ENCODE results near the gene TMEM145.

The TMEM145 gene

DNA sequence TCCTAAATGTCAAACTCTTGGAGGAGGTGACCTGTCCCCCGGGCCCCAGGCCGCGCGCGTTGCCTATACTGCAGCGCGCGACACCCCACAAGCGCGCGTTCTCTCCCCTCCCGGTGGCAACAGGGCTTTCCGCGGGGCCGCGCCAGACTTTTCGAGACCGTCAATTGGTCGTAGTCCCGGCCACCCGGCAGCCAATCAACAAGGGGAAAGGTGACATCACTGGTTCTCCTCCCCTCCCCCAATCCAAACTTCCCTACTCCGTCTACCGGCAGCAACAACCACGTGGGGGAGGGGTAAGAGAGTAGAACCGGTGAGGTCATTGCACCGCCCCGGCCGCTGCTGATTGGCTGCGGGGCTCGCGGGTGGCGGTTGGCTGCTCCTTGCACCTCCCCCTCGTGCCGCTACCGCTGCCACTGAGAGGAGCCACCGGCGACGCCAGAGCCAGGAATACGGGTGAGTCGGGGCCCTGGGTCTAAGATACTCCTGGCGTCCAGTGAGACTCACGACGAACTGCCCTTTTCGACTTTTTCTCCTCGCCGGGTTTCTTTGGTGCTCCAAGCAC lies 44.9 kb upstream of the TMEM145 start:
- peak; percentile 100 for DNase-seq
- H4K91ac ChIP-seq (ENCODE audit: low read length), result peak overlapping the region; percentile 81
- H3K9me3 ChIP-seq (ENCODE audit: control insufficient read depth, low read length), result no peaks in the 10 kb centered on the region
- peak overlapping the region; percentile 38 to 93 for H2BK12ac ChIP-seq (ENCODE audit: low read length in 2 of 2)
- WGBS, result under 1% methylated on average over 45 of the region's 46 CpGs
- H3K23ac ChIP-seq (ENCODE audit: low read length in 2 of 2), result peak overlapping the region in 1 of 2 experiments; percentile 77
- peak overlapping the region; percentile 77 for H3K4me2 ChIP-seq (ENCODE audit: low read length, poor library complexity, severe bottlenecking)
- H3K9ac ChIP-seq (ENCODE audit: low read length), result peak overlapping the region; percentile 97
- peak overlapping the region; percentile 100 for H3K27ac ChIP-seq (ENCODE audit: low read length, poor library complexity, severe bottlenecking)
- H2AK5ac ChIP-seq (ENCODE audit: low read length, severe bottlenecking), result no peak overlapping the region
- peak overlapping the region; percentile 80 for H2BK120ac ChIP-seq (ENCODE audit: low read depth, low read length)
- H3K27me3 ChIP-seq (ENCODE audit: control insufficient read depth in 1 of 2, insufficient read depth in 1 of 2, low read length in 2 of 2), result no peaks in the 10 kb centered on the region
- H3K14ac ChIP-seq (ENCODE audit: low read length in 2 of 2), result peak overlapping the region in 1 of 2 experiments; percentile 93
- peak overlapping the region; percentile 93 to 98 for H3K18ac ChIP-seq (ENCODE audit: low read depth in 1 of 2, low read length in 2 of 2)
- H3K4me1 ChIP-seq (ENCODE audit: control insufficient read depth, insufficient read depth, low read depth, low read length), result peaks cover 34% of the 10 kb centered on the region
- H2BK5ac ChIP-seq (ENCODE audit: low read depth, low read length, poor library complexity, severe bottlenecking), result peak overlapping the region; percentile 99
- peak overlapping the region; percentile 87 for H2AFZ ChIP-seq (ENCODE audit: low read depth, low read length)
- H4K8ac ChIP-seq (ENCODE audit: low read length), result peak overlapping the region; percentile 93
- H3K4me3 ChIP-seq (ENCODE audit: insufficient read depth in 1 of 2, low read depth in 1 of 2, low read length in 2 of 2), result peak overlapping the region; percentile 67 to 84
- peak overlapping the region; percentile 70 to 96 for H3K4ac ChIP-seq (ENCODE audit: low read depth in 1 of 2, low read length in 2 of 2)
- no peak overlapping the region for H2BK15ac ChIP-seq (ENCODE audit: low read depth, poor library complexity, severe bottlenecking)
- H3K36me3 ChIP-seq (ENCODE audit: control insufficient read depth in 1 of 2, insufficient read depth in 2 of 2, low read depth in 1 of 2, low read length in 2 of 2), result peaks cover 11 to 19% of the 10 kb centered on the region in 2 experiments
- H3K79me1 ChIP-seq (replicated peaks; ENCODE audit: low read length, poor library complexity, severe bottlenecking), result no peaks in the 10 kb centered on the region

GRCh38 chr19:42268704-42269477 lies 44.2 kb upstream of the TMEM145 start, which contains the start of gene CIC:
CIC (plus strand) TSS chr19:42269252; CDS start chr19:42271784, 2,532 bp downstream.
- peak within 1 kb of the TSS; percentile 98 for H3K9ac ChIP-seq (ENCODE audit: low read length)
- peak within 1 kb of the TSS; percentile 96 for H3K4ac ChIP-seq (ENCODE audit: low read depth in 1 of 2, low read length in 2 of 2)
- H4K8ac ChIP-seq (ENCODE audit: low read length), result peak within 1 kb of the TSS; percentile 93
- 1% methylated on average over 52 of the region's 52 CpGs for WGBS
- H2BK120ac ChIP-seq (ENCODE audit: low read depth, low read length), result peak within 1 kb of the TSS; percentile 99
- H3K18ac ChIP-seq (ENCODE audit: low read depth in 1 of 2, low read length in 2 of 2), result peak within 1 kb of the TSS; percentile 93 to 98
- peaks cover 37% of the 10 kb centered on the region for H3K4me1 ChIP-seq (ENCODE audit: control insufficient read depth, insufficient read depth, low read depth, low read length)
- H3K9me3 ChIP-seq (ENCODE audit: control insufficient read depth, low read length), result no peaks in the 10 kb centered on the region
- H2BK15ac ChIP-seq (ENCODE audit: low read depth, poor library complexity, severe bottlenecking), result peak within 1 kb of the TSS; percentile 95
- peak within 1 kb of the TSS; percentile 100 for H3K27ac ChIP-seq (ENCODE audit: low read length, poor library complexity, severe bottlenecking)
- no peaks in the 10 kb centered on the region for H3K27me3 ChIP-seq (ENCODE audit: control insufficient read depth in 1 of 2, insufficient read depth in 1 of 2, low read length in 2 of 2)
- H4K91ac ChIP-seq (ENCODE audit: low read length), result peak within 1 kb of the TSS; percentile 94
- no peak within 1 kb of the TSS for H3K23ac ChIP-seq (ENCODE audit: low read length in 2 of 2)
- peak within 1 kb of the TSS; percentile 87 for H2AFZ ChIP-seq (ENCODE audit: low read depth, low read length)
- H2BK5ac ChIP-seq (ENCODE audit: low read depth, low read length, poor library complexity, severe bottlenecking), result peak within 1 kb of the TSS; percentile 99
- peak within 1 kb of the TSS; percentile 81 for H3K4me2 ChIP-seq (ENCODE audit: low read length, poor library complexity, severe bottlenecking)
- peak; percentile 100 for DNase-seq
- H3K4me3 ChIP-seq (ENCODE audit: insufficient read depth in 1 of 2, low read depth in 1 of 2, low read length in 2 of 2), result peak within 1 kb of the TSS; percentile 67 to 96
- peak within 1 kb of the TSS; percentile 95 for H2AK5ac ChIP-seq (ENCODE audit: low read length, severe bottlenecking)
- H3K79me1 ChIP-seq (replicated peaks; ENCODE audit: low read length, poor library complexity, severe bottlenecking), result peaks cover 1% of the 10 kb centered on the region
- H2BK12ac ChIP-seq (ENCODE audit: low read length in 2 of 2), result peak within 1 kb of the TSS; percentile 87 to 92
- peak within 1 kb of the TSS in 1 of 2 experiments; percentile 93 for H3K14ac ChIP-seq (ENCODE audit: low read length in 2 of 2)
- H3K36me3 ChIP-seq (ENCODE audit: control insufficient read depth in 1 of 2, insufficient read depth in 2 of 2, low read depth in 1 of 2, low read length in 2 of 2), result peaks cover 18 to 26% of the 10 kb centered on the region in 2 experiments

GRCh38 chr19:42269478-42270345 lies 43.4 kb upstream of the TMEM145 start:
- H3K79me1 ChIP-seq (replicated peaks; ENCODE audit: low read length, poor library complexity, severe bottlenecking), result peaks cover 2% of the 10 kb centered on the region
- H3K4me1 ChIP-seq (ENCODE audit: control insufficient read depth, insufficient read depth, low read depth, low read length), result peaks cover 45% of the 10 kb centered on the region
- H2BK12ac ChIP-seq (ENCODE audit: low read length in 2 of 2), result peak overlapping the region; percentile 55 to 92
- peak overlapping the region; percentile 94 for H4K91ac ChIP-seq (ENCODE audit: low read length)
- H3K9ac ChIP-seq (ENCODE audit: low read length), result peak overlapping the region; percentile 98
- H2BK120ac ChIP-seq (ENCODE audit: low read depth, low read length), result peak overlapping the region; percentile 99
- H4K8ac ChIP-seq (ENCODE audit: low read length), result peak overlapping the region; percentile 91
- peaks cover 26 to 34% of the 10 kb centered on the region in 2 experiments for H3K36me3 ChIP-seq (ENCODE audit: control insufficient read depth in 1 of 2, insufficient read depth in 2 of 2, low read depth in 1 of 2, low read length in 2 of 2)
- H3K4me3 ChIP-seq (ENCODE audit: insufficient read depth in 1 of 2, low read depth in 1 of 2, low read length in 2 of 2), result peak overlapping the region; percentile 66 to 96
- H3K14ac ChIP-seq (ENCODE audit: low read length in 2 of 2), result peak overlapping the region in 1 of 2 experiments; percentile 53
- H3K18ac ChIP-seq (ENCODE audit: low read depth in 1 of 2, low read length in 2 of 2), result peak overlapping the region; percentile 79 to 87
- no peak for DNase-seq
- H3K27me3 ChIP-seq (ENCODE audit: control insufficient read depth in 1 of 2, insufficient read depth in 1 of 2, low read length in 2 of 2), result no peaks in the 10 kb centered on the region
- peak overlapping the region; percentile 92 to 96 for H3K4ac ChIP-seq (ENCODE audit: low read depth in 1 of 2, low read length in 2 of 2)
- peak overlapping the region; percentile 97 for H2BK5ac ChIP-seq (ENCODE audit: low read depth, low read length, poor library complexity, severe bottlenecking)
- 67% methylated on average over 10 of the region's 10 CpGs for WGBS
- H3K4me2 ChIP-seq (ENCODE audit: low read length, poor library complexity, severe bottlenecking), result peak overlapping the region; percentile 81
- peak overlapping the region; percentile 95 for H2AK5ac ChIP-seq (ENCODE audit: low read length, severe bottlenecking)
- H3K27ac ChIP-seq (ENCODE audit: low read length, poor library complexity, severe bottlenecking), result peak overlapping the region; percentile 97
- H2AFZ ChIP-seq (ENCODE audit: low read depth, low read length), result no peak overlapping the region
- H2BK15ac ChIP-seq (ENCODE audit: low read depth, poor library complexity, severe bottlenecking), result peak overlapping the region; percentile 95
- H3K23ac ChIP-seq (ENCODE audit: low read length in 2 of 2), result no peak overlapping the region
- H3K9me3 ChIP-seq (ENCODE audit: control insufficient read depth, low read length), result no peaks in the 10 kb centered on the region
